Measurements from ENCODE around the gene DLGAP4.
A peak's percentile ranks its signal among the peaks of the same experiment; 100 is the strongest.

The DLGAP4 gene

GRCh38 chr20:36435592-36436541, 129.7 kb downstream of the DLGAP4 start:
- no peak overlapping the region for H3K27ac ChIP-seq
- peak overlapping the region; percentile 69 for H3K4me3 ChIP-seq
- no peak for TF ChIP-seq CTCF (IDR thresholded peaks at IDR 0.05)
- no peak for DNase-seq (ENCODE audit: low spot score)

- Histone ChIP-seq H3K4me3 (no peak overlapping the region), H3K27ac (no peak overlapping the region)
- DNase-seq (ENCODE audit: low spot score), result no peak
- TF ChIP-seq CTCF (IDR thresholded peaks at IDR 0.05), result peak; percentile 86
Measured at GRCh38 chr20:36439040-36439730, 133.0 kb downstream of the DLGAP4 start.

- Histone ChIP-seq H3K27ac (no peak overlapping the region), H3K4me3 (no peak overlapping the region)
- DNase-seq (ENCODE audit: low spot score), result no peak
- TF ChIP-seq CTCF (IDR thresholded peaks at IDR 0.05), result peak; percentile 2
Measured at GRCh38 chr20:36439731-36440072, 133.6 kb downstream of the DLGAP4 start.

GRCh38 chr20:36440370-36441026, 134.4 kb downstream of the DLGAP4 start:
- TF ChIP-seq CTCF (IDR thresholded peaks at IDR 0.05), result no peak

GRCh38 chr20:36441027-36441414, 134.9 kb downstream of the DLGAP4 start:
- Histone ChIP-seq H3K4me3 (no peak overlapping the region), H3K27ac (no peak overlapping the region)
- DNase-seq (ENCODE audit: low spot score), result no peak
- TF ChIP-seq CTCF (IDR thresholded peaks at IDR 0.05), result no peak

More at GRCh38 chr20:36440370-36441026, 134.4 kb downstream of the DLGAP4 start:
- DNase-seq (ENCODE audit: low spot score), result no peak
- H3K27ac ChIP-seq, result no peak overlapping the region
- H3K4me3 ChIP-seq, result no peak overlapping the region

- Histone ChIP-seq H3K4me3 (no peak overlapping the region), H3K27ac (no peak overlapping the region)
- TF ChIP-seq CTCF (IDR thresholded peaks at IDR 0.05), result no peak
- DNase-seq (ENCODE audit: low spot score), result no peak
Measured at GRCh38 chr20:36441416-36441815, 135.3 kb downstream of the DLGAP4 start.
